Left ventricle myocardium inferior (tissue), 1 donor: ENCODE results near the gene PDPN. TPM values are rescaled to one million over a fixed set of nuclear protein-coding genes. Genes with fewer than 3 reads are reported as not detected.

Experiments used
- DNase-seq: peaks from one replicate; pipeline ENCODE4 v3.0.0-alpha.2; 2020
- H3K27ac ChIP-seq: fragments of 200-600 bp; replicated peaks from 2 replicates; pipeline ENCODE4 v1.8.0; 2021
- H3K27me3 ChIP-seq: fragments of 200-600 bp; 2 replicates; pipeline ENCODE4 v1.8.0; 2021; ENCODE audit warnings: low read depth
- H3K36me3 ChIP-seq: fragments of 200-600 bp; 2 replicates; pipeline ENCODE4 v1.8.0; 2021
- H3K4me1 ChIP-seq: fragments of 200-600 bp; 2 replicates; pipeline ENCODE4 v1.8.0; 2021
- H3K4me3 ChIP-seq: fragments of 200-600 bp; 2 replicates; pipeline ENCODE4 v1.8.0; 2021; ENCODE audit warnings: mild to moderate bottlenecking, moderate library complexity
- H3K9me3 ChIP-seq: fragments of 200-600 bp; replicated peaks from 2 replicates; pipeline ENCODE4 v1.8.0; 2021
- CTCF ChIP-seq: fragments of 200-600 bp; IDR thresholded peaks from 2 replicates; pipeline ENCODE4 v1.8.0; 2021; ENCODE audit warnings: antibody characterized with exemption, mild to moderate bottlenecking, borderline replicate concordance
- intact Hi-C: fragments of 100-400 bp; cut with micrococcal nuclease; formaldehyde crosslinking; loops from one replicate; pipeline ENCODE4 v1.11.0; 2022
- total RNA-seq: library from RNA; stranded (reverse); fragmentation: NEBNext Ultra II Directional; extraction: Animal tissue kit (Norgen Biotek cat#: 25700); gene quantifications from one replicate; pipeline ENCODE4 v1.2.1, GENCODE V29; 2021
- donor health status: DM: no; HTN: yes; CAD: no; lungs with severe emphysema.

Gene PDPN
- total RNA-seq, 1 donor from 2014 or later, result 16.7 TPM

GRCh38 chr1:13590486-13590885, 6.9 kb downstream of the PDPN start:
- intact Hi-C loops, result no loop called here
- no peak for DNase-seq
- peaks cover 45% of the 10 kb centered on the region for H3K4me1 ChIP-seq
- no peak overlapping the region for H3K27ac ChIP-seq
- no peak for TF ChIP-seq CTCF
- no peaks in the 10 kb centered on the region for H3K9me3 ChIP-seq
- no peak overlapping the region for H3K4me3 ChIP-seq
- H3K36me3 ChIP-seq, result peaks cover 9% of the 10 kb centered on the region
- peaks cover 4% of the 10 kb centered on the region for H3K27me3 ChIP-seq

DNA sequence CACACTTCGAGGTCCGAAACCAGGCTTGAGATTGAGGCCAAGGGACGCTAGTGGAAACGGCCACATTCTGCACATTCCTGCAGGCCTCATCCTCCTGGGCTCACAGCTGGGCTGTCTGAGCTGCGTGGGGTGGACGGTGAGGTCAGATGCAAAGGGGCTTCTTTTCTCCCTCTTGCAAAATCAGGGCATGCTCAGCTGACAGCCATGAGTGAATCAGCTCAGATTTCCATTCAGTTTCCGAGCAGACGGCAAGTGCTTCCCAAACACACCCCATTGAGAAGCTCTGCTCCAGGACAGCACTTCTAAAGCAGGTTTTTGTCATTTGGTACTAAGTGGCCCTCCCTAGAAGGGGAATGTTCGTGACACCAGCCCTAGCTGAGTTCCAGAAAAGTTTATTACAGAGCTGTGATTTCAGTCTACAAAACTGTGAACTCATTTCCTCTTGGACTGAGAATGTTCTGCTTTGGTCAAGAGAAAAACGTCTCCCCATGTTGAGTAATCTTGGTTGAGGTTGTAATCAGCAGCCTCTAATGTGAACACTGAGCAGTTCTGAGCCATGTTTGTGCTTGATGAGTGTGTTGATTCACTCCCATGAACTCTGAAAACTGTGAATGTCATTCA, 10.0 kb downstream of the PDPN start:
- Histone ChIP-seq H3K27me3 (peaks cover 4% of the 10 kb centered on the region), H3K27ac (peak overlapping the region; percentile 64), H3K36me3 (peaks cover 9% of the 10 kb centered on the region), H3K4me1 (peaks cover 19% of the 10 kb centered on the region), H3K9me3 (no peaks in the 10 kb centered on the region), H3K4me3 (no peak overlapping the region)
- peak; percentile 44 for DNase-seq
- no peak for TF ChIP-seq CTCF
- intact Hi-C loops, result no loop called here

GRCh38 chr1:13595411-13595810, 11.8 kb downstream of the PDPN start:
- Histone ChIP-seq H3K36me3 (peaks cover 9% of the 10 kb centered on the region), H3K4me3 (no peak overlapping the region), H3K9me3 (no peaks in the 10 kb centered on the region), H3K4me1 (peaks cover 24% of the 10 kb centered on the region), H3K27ac (no peak overlapping the region), H3K27me3 (peaks cover 4% of the 10 kb centered on the region)
- no peak for DNase-seq
- TF ChIP-seq CTCF, result no peak
- intact Hi-C loops, result no loop called here

DNA sequence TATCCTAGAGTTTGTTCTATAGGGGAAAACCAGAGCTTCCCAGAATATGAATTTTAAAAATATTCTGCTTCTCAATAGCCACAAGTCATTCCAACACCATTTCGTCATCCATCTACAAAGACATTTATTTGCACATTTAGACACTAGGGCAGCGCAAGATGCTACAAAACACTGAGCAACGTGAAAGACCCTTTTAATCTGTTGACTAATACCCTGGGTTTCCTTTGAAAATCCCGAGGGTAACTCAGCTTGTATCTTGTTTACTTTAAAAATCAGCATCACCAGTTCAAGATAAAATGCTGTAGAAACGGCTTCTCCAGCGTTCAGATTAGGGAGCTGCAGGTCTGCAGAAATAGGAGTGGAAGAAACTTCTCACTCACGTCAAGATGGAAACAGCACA, 13.5 kb downstream of the PDPN start:
- Histone ChIP-seq H3K27ac (no peak overlapping the region), H3K27me3 (peaks cover 4% of the 10 kb centered on the region), H3K9me3 (no peaks in the 10 kb centered on the region), H3K36me3 (no peaks in the 10 kb centered on the region), H3K4me3 (no peak overlapping the region), H3K4me1 (peaks cover 33% of the 10 kb centered on the region)
- intact Hi-C loops, result no loop called here
- no peak for DNase-seq
- no peak for TF ChIP-seq CTCF

- Histone ChIP-seq H3K27ac (peak overlapping the region; percentile 82), H3K4me1 (peaks cover 14% of the 10 kb centered on the region), H3K4me3 (no peak overlapping the region), H3K9me3 (no peaks in the 10 kb centered on the region), H3K27me3 (no peaks in the 10 kb centered on the region), H3K36me3 (no peaks in the 10 kb centered on the region)
- intact Hi-C loops, result no loop called here
- peak; percentile 61 for DNase-seq
- TF ChIP-seq CTCF, result no peak
Observed at GRCh38 chr1:13600762-13601453, 17.3 kb downstream of the PDPN start.
